Ramos (cell line): ENCODE measurements around the gene ABCA6.
"Not testable (repeated sequence)": the region's sequence is repeated elsewhere in the genome, so short reads cannot be mapped to it uniquely, and the experiment has no call there.

Experiments
- in situ Hi-C: fragments of 300-500 bp; cut with MboI; formaldehyde crosslinking; loops from one replicate; pipeline ENCODE4 v1.14.3; 2022; ENCODE audit warnings: low sequenced_read_pairs; ENCODE audit not compliant: unreplicated experiment

The ABCA6 gene

GRCh38 chr17:69141431-69142174 is at the start of gene ABCA6:
Gene ABCA6, minus strand, starts transcription at chr17:69141895. Its CDS starts 1,192 bp downstream, at chr17:69140703.
- in situ Hi-C loops: no loop called here

GRCh38 chr17:69188796-69189195 is 47.1 kb upstream of the ABCA6 start:
- in situ Hi-C loops: no loop called here

- in situ Hi-C loops: no loop called here
These were observed 46.4 kb upstream of the ABCA6 start for GRCh38 chr17:69188064-69188463.

GRCh38 chr17:69187294-69187693 is 45.6 kb upstream of the ABCA6 start:
- in situ Hi-C loops: no loop called here

GRCh38 chr17:69179227-69179952 is 37.7 kb upstream of the ABCA6 start:
- in situ Hi-C loops: no loop called here

GRCh38 chr17:69176457-69176795 is 34.7 kb upstream of the ABCA6 start:
- in situ Hi-C loops: no loop called here

GRCh38 chr17:69175625-69176456 is 34.1 kb upstream of the ABCA6 start:
- in situ Hi-C loops: no loop called here

GRCh38 chr17:69175262-69175624 is 33.5 kb upstream of the ABCA6 start:
- in situ Hi-C loops: no loop called here

GRCh38 chr17:69173118-69173517 is 31.4 kb upstream of the ABCA6 start:
- in situ Hi-C loops: no loop called here

- in situ Hi-C loops: no loop called here
These were observed 28.7 kb upstream of the ABCA6 start for GRCh38 chr17:69170377-69170776.

- in situ Hi-C loops: not testable (repeated sequence)
These were observed 26.9 kb upstream of the ABCA6 start for GRCh38 chr17:69168642-69169041.

GRCh38 chr17:69166957-69167356 is 25.3 kb upstream of the ABCA6 start:
- in situ Hi-C loops: no loop called here

GRCh38 chr17:69164206-69164605 is 22.5 kb upstream of the ABCA6 start:
- in situ Hi-C loops: no loop called here

GRCh38 chr17:69159418-69159817 is 17.7 kb upstream of the ABCA6 start:
- in situ Hi-C loops: no loop called here

GRCh38 chr17:69154267-69154666 is 12.6 kb upstream of the ABCA6 start:
- in situ Hi-C loops: no loop called here

GRCh38 chr17:69150333-69150732 is 8.6 kb upstream of the ABCA6 start:
- in situ Hi-C loops: no loop called here

GRCh38 chr17:69147460-69147859 is 5.8 kb upstream of the ABCA6 start:
- in situ Hi-C loops: no loop called here

GRCh38 chr17:69144331-69145255 is 2.9 kb upstream of the ABCA6 start:
- in situ Hi-C loops: no loop called here

- in situ Hi-C loops: no loop called here
These were observed 2.1 kb upstream of the ABCA6 start for GRCh38 chr17:69143683-69144231.

GRCh38 chr17:69143151-69143550 is 1.5 kb upstream of the ABCA6 start:
- in situ Hi-C loops: no loop called here
